Astrocyte of the hippocampus (primary cell): Measurements from ENCODE around the gene NAIF1.
"Not testable (repeated sequence)": the region's sequence is repeated elsewhere in the genome, so short reads cannot be mapped to it uniquely, and the experiment has no call there.

ENCODE experiments used
- DNase-seq: peaks from one replicate; pipeline ENCODE4 v3.0.0; 2011; ENCODE audit warnings: low read depth, low spot score

Gene NAIF1

DNA sequence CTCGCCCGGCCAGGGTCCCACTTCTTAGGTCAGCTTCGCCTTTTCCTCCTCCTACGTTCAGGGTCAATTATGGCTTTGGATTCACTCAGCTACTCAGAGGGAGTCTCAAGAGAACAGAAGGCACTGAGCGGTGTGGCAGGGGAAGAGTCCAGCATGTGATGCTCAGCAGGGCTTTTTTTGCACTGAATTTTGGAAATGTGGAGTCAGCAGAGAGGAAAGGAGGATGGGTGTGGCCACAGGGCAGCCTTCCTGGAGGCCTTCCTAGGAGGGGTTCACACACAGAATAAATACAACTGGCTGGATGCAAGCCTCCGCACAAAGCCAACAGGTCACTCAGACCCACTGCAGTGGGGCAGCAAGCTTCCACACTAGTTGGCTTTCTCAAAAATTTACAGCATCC lies 4.8 kb downstream of the NAIF1 start:
- DNase-seq: no peak

DNA sequence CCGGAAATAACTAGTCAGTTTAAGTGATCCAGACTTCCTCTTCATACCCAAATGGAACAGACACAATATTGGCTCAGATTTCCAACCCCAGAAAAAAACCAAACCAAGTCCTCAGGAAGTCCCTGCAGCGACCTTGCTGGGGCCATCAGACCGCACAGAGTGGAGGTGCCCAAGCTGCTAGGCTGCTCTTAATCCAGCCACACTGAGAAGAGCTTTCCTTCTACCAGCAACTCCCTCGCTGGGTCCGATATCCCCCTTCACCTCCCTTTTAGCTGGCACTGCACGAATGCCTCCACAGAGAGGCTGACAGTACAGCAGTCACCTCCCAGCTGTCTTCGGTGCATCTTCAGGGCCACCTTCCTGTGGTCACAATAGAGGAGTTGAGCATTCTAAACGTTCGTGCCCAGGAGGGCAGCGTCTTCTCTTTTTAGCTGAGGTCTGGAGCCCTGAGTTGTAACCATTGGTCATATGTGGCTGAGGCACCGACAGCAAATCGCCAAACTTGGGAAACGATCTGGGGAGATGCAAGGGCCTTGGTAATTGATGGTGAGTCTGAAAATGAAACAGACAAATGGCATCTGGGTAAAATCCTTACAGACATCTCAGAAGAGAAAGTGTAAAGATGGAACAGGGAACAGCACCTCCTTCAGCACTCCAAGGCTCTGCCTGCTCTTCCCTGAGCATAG lies 5.7 kb downstream of the NAIF1 start:
- DNase-seq: no peak

DNA sequence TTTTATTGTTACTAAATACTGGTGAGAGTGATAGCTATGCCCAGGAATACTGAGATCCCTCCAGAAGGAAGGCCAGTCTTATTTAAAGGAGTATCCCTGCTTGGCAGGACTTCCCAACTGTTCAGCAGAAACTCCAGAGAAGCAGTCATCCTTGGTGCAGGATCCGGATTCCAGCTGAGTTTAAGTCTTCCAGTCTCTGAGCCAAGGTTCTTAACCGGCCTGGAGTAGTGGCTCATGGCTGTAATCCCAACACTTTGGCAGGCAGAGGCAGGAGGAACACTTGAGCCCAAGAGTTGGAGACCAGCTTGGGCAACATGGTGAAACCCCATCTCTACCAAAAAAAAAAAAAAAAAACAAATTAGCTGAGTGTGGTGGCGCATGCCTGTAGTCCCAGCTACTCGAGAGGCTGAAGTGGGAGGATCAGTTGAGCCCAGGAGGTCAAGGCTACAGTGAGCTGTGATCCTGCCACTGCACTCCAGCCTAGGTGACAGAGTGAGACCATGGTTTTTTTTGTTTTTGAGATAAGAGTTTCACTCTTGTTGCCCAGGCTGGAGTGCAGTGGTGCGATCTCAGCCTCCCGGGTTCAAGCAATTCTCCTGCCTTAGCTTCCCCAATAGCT lies 7.6 kb downstream of the NAIF1 start:
- DNase-seq: no peak

DNA sequence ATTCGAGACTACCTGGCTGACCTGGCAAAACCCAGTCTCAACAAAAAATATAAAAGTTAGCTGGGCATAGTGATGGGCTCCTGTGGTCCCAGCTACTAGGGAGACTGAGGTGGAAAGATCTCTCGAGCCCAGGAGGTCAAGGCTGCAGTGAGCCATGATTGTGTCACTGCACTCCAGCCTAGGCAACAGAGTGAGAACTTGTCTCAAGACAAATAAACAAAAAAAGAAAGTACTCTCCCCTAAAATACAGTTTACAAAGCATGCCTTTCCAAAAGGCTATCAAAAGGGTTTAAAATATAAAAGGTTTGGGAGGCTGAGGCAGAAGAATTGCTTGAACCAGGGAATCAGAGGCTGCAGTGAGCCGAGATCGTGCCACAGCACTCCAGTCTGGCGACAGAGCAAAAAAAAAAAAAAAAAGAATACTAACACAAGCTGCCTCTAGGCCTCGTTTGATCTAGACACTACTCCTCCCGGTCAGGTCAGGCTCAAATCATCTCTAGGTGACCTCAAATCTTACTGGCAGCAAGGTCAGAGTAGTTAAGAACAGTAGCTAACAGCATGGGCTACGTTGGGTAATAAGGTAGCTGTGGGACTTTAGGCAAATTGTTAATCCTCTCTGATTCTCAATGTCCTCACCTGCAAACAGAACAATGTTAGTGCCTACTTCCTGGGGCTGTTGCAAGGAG lies 9.3 kb downstream of the NAIF1 start:
- DNase-seq: no peak

DNA sequence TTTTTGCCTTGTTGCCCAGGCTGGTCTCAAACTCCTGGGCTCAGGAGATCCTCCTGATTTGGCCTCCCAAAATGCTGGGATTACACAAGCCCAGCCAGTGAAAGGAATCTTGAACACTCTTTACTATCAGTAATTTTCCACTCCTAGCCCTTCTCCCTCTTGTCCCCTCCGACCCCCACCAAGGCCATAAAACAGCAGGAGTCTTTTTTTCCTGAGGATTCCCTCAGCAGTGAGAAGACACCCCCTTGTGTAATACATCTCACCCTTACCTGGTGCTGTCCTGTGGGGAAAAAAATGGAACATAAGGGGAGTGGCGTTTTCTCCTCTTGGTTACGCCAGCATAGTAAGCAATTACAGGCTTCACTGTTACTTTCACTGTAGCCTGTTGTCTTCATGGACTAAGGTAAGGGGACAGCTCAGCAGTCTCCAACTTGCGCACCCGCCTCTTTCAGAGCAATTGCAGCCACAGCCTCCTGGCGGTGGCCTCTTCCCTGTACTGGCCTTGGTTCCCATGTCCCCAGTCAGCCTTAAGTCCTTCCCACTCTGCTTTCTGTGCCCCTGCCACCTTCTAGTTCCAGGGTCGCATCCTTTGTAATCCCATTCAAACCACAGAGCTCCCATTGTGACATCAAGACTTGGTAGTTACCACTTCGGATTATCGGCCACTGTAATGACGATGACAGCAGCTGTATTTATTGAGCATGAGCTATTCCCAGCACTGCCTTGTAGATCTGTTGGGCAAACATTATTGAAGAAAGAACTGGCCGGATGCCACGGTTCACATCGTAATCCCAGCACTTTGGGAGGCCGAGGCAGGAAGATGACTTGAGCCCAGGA lies 10.0 kb downstream of the NAIF1 start:
- DNase-seq: no peak

DNA sequence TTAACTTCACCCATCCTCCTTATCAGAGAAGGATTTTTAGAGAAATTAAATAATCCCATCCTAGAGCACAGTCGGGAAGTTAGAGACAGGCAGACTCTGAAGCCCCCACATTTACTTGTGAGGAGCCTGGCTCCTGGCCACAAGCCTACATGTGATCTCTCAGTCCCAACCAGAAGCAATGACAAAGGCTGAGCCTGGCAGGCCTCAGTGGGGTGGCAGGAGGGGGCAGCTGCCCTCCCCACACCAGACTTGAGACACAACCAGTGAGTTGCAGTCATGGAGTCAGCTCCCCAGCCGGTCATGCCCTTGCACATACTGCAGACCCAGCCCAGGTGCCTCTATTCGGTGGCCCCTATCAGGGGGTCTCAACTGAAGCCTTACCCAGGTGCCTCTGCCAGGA lies 11.0 kb downstream of the NAIF1 start:
- no peak for DNase-seq

DNA sequence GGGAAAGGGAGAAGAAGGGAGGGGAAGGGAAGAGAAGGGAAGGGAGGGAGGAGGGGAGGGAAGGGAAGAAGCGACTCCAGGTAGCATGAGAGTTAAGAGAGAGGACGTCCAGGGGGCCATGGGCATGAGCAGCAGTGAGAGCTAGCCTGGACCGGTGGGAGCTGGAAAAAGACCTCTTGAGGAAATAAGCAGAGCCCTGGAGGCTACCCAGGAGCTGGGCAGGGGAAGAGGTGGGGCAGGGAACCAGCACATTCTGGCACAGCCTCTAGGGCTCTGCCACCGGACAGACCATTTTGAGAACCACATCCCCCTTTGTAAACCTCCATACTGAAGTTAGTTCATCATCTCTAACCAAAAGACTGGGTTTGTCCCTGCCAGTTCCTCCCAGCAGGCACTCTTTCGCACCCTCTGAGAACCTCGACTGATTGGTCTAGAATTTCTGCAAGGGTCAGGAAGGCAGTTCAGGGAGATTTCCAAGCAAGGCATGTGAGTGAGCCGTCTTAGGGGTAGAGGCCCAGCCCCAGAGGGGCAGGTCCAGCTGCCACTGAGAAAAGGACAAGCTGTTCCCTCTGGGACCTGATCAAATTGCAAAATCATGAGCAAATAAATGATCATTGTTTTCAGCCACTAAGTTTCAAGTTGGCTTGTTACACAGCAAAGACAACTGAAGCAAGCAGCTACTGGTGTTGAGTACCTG lies 11.6 kb downstream of the NAIF1 start:
- DNase-seq: no peak

DNA sequence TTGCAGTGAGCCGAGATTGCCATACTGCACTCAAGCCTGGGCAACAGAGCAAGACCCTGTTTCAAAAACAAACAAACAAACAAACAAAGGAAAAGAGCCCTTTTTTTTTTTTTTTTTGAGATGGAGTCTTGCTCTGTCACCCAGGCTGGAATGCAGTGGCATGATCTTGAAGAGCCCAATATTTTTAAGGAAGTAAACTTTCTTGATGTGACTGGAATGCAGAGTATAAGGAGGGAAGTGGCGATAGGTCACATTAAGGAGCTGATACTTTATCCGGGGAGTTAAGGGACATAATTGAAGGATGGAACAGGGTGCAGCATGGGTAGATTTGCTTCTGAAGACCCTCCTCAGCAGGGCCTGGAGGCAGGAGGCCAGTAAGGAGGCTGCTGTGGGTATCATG lies 13.0 kb downstream of the NAIF1 start:
- DNase-seq: no peak

DNA sequence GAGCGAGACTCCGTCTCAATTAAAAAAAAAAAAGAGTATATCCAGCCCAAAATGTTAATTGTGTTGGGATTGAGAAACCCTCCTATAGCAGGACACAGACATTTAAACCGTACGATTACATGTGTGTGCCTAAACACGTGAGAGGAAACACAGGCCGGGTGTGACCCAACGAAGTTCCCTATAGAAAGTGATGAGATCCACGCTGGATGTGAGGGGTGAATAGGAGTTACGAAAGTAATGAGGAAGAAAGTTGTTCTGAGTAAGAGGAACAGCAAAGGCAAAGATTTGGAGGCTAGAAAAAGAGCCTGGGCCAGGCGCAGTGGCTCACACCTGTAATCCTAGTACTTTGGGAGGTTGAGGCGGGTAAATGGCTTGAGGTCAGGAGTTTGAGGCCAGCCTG lies 13.6 kb downstream of the NAIF1 start:
- no peak for DNase-seq

DNA sequence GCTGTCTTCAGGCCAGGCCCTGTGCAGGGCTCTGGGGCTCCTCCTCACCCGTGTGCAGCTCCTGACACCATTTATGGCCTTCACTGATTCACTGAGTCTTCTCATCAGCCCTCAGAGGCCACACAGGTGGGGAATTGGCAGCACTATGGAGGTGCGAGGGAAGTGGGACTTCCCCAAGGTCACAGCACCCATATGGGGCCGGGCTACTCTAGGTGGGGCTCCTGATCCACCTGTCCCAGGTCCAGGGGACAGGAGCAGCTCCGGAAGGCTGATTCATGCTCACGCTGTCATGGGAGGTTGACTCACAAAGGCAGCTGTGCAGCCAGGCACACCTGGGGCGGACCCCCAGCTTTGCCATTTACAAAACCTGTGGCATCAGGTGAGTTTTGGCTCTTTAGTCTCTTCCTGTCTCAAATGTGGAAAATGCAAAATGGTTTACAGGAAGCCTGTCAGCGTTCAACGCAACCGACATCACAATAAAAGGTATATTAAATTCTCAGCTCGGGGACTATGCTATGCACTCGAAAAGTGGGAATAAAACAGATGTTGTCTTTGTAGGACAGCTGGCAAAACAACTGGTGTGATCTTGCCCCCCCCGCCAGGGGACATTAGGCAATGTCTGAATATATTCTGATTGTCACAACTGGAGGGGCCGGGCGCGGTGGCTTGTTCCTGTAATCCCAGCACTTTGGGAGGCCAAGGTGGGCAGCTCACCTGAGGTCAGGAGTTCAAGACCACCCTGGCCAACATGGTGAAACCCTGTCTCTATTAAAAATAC lies 15.0 kb downstream of the NAIF1 start:
- DNase-seq: no peak

DNA sequence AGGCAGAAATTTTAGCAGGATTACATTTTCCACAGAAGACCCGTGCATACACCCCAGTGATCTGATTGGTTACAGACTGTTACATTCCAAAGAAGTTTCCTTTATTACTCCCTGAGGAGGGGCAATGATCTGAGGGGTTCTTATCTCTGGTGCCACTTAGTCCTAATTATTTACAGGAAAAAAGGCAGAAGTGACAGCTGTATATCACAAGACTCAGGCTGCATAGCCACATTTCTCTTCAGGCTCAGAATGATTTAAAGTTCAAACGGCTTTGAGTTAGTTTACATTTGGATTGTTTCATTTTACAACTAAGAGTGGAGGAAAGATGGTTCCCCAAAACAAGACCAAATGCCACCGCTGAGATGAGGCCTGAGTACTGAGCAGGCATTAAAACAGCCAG lies 17.3 kb downstream of the NAIF1 start:
- DNase-seq: no peak

DNA sequence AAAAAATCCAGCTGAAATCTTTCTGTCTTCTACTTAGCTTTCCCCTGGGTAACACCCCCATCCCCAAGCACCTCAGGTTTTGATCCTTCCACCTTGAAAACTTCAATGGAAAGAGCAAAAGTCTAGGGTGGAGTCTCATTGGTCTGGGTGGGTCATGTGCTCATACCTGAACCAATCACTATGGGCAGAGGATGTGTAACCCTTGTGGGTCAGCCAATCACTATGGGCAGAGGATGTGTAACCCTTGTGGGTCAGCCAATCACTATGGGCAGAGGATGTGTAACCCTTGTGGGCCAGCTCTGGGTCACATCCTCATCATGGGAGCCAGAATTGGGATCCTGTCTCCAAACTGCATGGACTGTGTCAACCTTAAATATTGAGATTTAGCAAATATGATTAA lies 18.5 kb downstream of the NAIF1 start:
- no peak for DNase-seq

DNA sequence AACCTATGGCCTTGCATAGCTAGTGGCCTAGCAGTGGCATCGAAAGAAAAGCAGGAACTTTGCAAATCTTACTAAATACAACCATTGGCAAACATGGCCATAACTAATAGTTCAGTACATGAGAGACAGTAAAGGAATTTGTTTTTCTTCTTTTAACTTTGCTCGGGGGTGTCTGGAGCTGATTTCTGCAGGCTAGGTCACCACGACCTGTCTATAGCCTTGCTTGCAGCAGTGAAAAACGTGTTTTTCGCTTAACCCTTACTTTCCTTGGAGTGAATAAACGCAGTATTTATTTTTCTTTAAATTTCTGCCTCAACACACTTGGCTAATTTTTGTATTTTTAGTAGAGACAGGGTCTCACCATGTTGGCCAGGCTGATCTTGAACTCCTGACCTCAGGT lies 19.9 kb downstream of the NAIF1 start:
- no peak for DNase-seq

DNA sequence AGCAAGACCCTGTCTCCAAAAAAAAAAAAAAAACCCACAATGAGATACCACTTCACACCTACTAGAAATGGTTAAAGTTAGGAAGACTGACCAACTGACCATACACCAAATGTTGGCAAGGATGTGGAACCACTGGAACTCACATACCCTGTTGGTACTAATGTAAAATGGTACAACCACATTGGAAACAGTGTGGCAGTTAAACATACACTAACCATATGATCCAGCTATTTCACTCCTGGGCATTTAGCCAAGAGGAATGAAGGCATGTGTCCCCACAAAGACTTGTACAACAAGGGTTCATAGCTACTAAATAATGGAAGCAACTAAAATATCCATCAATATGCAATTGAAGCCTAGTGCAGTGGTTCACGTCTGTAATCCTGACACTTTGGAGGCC lies 21.3 kb downstream of the NAIF1 start:
- no peak for DNase-seq

DNA sequence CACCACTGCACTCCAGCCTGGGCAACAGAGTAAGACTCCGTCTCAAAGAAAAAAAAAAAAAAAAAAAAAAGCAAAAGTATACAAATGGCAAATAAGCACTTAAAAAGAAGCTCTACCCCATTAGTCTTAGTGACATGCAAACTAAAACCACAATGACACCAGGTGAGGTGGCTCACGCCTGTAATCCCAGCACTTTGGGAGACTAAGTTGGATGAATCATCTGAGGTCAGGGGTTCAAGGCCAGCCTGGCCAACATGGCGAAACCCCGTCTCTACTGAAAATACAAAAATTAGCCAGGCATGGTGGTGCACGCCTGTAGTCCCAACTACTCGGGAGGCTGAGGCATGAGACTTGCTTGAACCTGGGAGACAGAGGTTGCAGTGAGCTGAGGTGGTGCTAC lies 21.7 kb downstream of the NAIF1 start:
- not testable (repeated sequence) for DNase-seq

DNA sequence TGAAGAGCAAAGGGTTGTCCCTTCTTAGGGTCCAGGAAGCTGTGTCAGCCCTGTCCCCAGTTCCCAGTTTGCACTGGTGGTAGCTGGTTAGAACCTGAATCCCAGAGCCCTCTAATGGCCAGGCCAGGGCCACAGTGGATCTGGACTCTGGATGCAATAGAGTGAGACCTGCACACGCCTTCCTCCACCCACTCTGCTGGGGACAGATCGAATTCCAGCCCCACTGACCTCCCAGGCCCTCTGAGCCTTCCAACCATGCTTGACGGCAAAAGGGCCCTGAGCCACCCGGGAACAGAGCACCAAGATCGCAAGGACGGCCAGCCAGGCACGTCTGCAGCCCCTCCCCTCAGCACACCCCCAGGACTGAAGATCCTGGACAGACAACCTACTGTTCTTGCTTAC lies 23.7 kb downstream of the NAIF1 start:
- DNase-seq: no peak

DNA sequence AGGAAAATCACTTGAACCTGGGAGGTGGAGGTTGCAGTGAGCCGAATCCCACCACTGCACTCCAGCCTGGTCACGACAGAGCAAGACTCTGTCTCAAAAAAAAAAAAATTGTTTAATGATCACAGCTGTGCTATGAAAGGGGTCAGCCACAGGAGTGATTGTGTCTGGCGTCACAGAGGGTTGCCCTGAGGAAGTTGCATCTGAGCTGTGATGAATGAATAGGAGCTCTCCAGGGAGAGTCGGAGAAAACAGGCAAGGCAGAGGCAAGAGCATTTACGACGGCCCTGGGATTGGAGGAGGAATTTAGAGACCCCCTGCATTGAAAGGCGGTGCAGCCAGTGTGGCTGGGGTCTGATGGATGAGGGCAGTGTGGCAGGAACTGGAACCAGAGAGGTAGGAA lies 25.1 kb downstream of the NAIF1 start:
- no peak for DNase-seq

DNA sequence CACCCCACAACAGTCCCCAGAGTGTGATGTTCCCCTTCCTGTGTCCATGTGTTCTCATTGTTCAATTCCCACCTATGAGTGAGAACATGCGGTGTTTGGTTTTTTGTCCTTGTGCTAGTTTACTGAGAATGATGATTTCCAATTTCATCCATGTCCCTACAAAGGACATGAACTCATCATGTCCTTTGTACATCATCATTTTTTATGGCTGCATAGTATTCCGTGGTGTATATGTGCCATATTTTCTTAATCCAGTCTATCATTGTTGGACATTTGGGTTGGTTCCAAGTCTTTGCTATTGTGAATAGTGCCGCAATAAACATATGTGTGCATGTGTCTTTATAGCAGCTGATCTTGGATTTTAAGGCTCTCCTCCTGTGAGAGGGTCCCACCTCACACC lies 26.3 kb downstream of the NAIF1 start:
- not testable (repeated sequence) for DNase-seq

DNA sequence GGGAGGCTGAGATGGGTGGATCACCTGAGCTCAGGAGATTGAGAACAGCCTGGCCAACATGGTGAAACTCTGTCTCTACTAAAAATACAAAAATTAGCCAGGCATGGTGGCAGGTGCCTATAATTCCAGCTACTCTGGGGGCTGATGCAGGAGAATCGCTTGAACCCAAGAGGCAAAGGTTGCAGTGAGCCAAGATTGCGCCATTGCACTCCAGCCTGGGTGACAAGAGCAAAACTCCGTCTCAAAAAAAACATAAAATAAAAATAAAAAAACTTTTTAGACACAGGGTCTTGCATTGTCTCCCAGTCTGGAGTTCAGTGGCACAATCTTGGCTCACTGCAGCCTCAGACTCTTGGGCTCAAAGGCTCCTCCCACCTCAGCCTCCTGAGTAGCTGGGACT lies 30.6 kb downstream of the NAIF1 start:
- DNase-seq: not testable (repeated sequence)

DNA sequence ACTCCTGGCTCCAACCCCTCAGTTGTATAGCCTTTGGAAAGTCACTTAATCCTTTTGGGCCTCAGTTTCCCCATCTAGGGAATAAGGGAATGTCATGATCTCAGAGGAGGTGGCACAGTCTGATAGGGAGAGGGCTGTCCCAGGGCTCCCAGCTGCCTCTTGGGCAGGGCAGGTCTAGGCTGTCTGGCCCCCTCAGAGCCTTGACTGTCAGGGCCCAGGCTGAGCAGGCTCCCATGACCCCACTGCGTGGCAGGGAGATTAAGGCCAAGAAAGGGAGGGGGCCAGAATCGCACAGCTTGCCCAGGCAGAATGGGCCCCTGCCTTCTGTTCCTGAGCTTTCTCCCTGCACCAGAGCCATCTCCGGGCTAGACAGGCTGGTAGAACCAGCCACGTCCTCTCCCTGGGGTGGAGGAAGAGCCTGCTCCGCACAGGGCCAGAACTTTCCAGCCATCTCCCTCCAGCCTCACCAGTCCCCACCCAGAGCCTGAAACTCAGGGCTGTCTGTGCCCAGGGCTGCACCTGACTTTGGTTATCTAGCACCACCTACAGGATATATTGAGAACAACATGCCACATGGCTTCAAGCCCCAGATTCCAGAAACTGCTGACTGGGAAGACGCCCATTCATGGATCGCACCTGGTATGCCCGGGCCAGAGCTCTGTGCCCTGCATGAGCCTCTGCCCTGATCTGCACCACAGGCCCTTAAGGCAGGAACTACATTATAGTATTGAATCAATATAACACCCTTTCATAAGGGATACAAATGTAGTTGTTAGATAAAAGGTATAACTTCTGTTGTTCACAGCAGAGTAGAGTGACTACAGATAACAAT lies 32.1 kb downstream of the NAIF1 start:
- peak; percentile 86 for DNase-seq
